ENCODE results near the gene HS3ST3B1. TPM values are rescaled to one million over a fixed set of nuclear protein-coding genes. Genes with fewer than 3 reads are reported as not detected.

Gene HS3ST3B1
- not detected in 2 replicates for total RNA-seq (2014; rRNA removed; shearing (Covaris generic); ENCODE audit: low replicate concordance)

DNA sequence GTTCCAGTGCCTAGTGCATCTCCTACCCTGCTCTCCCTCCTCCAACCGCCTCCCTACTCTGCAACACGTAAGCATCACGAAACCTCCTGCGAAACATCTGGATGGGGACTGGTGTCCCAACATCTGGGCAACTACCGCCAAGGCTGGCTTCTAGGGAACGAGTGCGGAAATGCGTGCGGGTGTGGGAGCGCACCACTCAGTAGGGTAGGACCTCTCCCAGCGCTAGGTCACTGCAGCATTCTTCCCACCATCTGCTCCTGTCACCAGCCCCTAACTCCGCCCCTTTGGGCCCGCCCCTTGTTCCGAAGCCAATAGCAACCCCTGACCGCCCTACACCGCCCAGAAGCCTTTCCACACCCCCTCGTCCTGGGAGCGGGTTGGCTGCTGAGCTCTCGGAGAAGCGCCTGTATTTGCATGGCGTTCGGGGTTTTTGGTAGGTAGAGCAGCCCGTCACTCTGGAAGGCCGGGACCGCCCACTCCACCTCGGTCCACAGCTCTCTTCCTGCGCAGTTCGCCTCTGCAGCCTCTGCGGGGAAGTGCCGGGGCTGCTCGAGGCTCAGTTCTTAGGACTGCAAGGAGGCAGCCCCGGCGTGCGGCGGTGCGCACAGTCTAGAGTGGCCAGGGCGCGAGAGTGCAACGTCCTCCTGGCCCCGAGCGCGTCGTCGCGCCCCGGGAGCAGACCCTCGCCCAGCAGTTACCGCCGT, at the start of gene HS3ST3B1:
HS3ST3B1 (plus strand) TSS at position 507 of the 704 bp plus-strand sequence. CDS start 438 bp downstream, outside the sequence.
- Histone ChIP-seq H3K36me3 (ENCODE audit: insufficient read depth, low read length) (no peaks in the 10 kb centered on the region), H3K27me3 (ENCODE audit: low read length) (no peaks in the 10 kb centered on the region), H3K9ac (ENCODE audit: low read length) (no peak within 1 kb of the TSS), H3K4me3 (ENCODE audit: low read length) (no peak within 1 kb of the TSS), H2AFZ (ENCODE audit: low read length) (no peak within 1 kb of the TSS), H3K9me3 (ENCODE audit: low read length) (no peaks in the 10 kb centered on the region), H4K20me1 (ENCODE audit: insufficient read depth, low read depth, low read length) (no peaks in the 10 kb centered on the region), H3K9me2 (replicated peaks; ENCODE audit: insufficient read depth, low read length) (no peaks in the 10 kb centered on the region), H3K4me1 (ENCODE audit: low read length) (peaks cover 10% of the 10 kb centered on the region), H3K4me2 (ENCODE audit: low read depth, low read length, poor library complexity, severe bottlenecking) (no peak within 1 kb of the TSS), H3K27ac (ENCODE audit: low read length) (no peak within 1 kb of the TSS), H3K79me2 (ENCODE audit: low read length) (no peaks in the 10 kb centered on the region)
- peak; percentile 43 for DNase-seq

DNA sequence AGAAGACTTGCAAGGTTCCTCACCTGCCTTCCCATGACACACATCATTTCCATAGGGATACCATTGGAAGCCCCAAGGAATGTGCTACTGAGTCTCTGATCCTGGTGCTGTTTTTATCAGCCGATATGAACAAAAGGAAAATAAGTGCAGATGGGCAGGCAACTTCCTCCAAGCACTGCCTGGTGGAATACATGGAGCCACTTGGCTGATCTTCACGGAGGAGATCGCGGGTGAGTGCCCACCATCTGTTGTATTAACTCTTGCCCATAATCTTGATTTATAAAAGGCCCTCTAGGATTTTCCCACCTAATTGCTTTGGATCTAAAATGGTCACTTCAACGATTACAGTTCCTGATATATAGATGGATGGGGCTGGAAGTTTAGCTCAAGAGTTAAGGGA, 39.5 kb upstream of the HS3ST3B1 start:
- H3K4me3 ChIP-seq (ENCODE audit: low read length): no peak overlapping the region
- no peak for DNase-seq
- H3K4me2 ChIP-seq (ENCODE audit: low read depth, low read length, poor library complexity, severe bottlenecking): no peak overlapping the region
- H3K9ac ChIP-seq (ENCODE audit: low read length): no peak overlapping the region
- H4K20me1 ChIP-seq (ENCODE audit: insufficient read depth, low read depth, low read length): no peaks in the 10 kb centered on the region
- no peaks in the 10 kb centered on the region for H3K4me1 ChIP-seq (ENCODE audit: low read length)
- no peaks in the 10 kb centered on the region for H3K27me3 ChIP-seq (ENCODE audit: low read length)
- H3K36me3 ChIP-seq (ENCODE audit: insufficient read depth, low read length): no peaks in the 10 kb centered on the region
- no peaks in the 10 kb centered on the region for H3K79me2 ChIP-seq (ENCODE audit: low read length)
- no peak overlapping the region for H3K27ac ChIP-seq (ENCODE audit: low read length)
- no peaks in the 10 kb centered on the region for H3K9me2 ChIP-seq (replicated peaks; ENCODE audit: insufficient read depth, low read length)
- no peaks in the 10 kb centered on the region for H3K9me3 ChIP-seq (ENCODE audit: low read length)
- no peak overlapping the region for H2AFZ ChIP-seq (ENCODE audit: low read length)

DNA sequence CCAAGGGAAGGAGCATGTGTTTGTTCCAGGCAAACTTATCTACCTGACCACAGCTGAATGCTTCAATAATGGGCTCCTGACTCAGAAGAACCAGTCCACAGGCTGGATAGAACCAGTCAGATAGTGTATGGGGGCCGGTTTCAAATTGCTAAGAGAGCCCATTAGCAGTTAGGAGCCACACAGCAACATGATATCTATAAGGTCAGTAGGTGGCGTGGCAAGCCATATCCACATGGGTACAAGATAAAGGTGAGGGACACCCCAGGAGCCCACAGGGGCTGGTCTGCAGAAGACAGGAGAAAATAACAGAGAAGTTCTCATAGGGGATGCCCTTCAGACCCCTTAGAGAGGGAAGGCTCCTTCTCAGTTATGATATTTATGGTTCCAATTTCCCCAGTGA, 32.6 kb upstream of the HS3ST3B1 start:
- no peaks in the 10 kb centered on the region for H3K27me3 ChIP-seq (ENCODE audit: low read length)
- H3K79me2 ChIP-seq (ENCODE audit: low read length): no peaks in the 10 kb centered on the region
- H3K4me1 ChIP-seq (ENCODE audit: low read length): no peaks in the 10 kb centered on the region
- no peak overlapping the region for H3K4me3 ChIP-seq (ENCODE audit: low read length)
- H3K27ac ChIP-seq (ENCODE audit: low read length): no peak overlapping the region
- no peak overlapping the region for H3K9ac ChIP-seq (ENCODE audit: low read length)
- no peak overlapping the region for H2AFZ ChIP-seq (ENCODE audit: low read length)
- DNase-seq: peak; percentile 54
- H3K4me2 ChIP-seq (ENCODE audit: low read depth, low read length, poor library complexity, severe bottlenecking): no peak overlapping the region
- H4K20me1 ChIP-seq (ENCODE audit: insufficient read depth, low read depth, low read length): no peaks in the 10 kb centered on the region
- H3K9me3 ChIP-seq (ENCODE audit: low read length): no peaks in the 10 kb centered on the region
- H3K9me2 ChIP-seq (replicated peaks; ENCODE audit: insufficient read depth, low read length): no peaks in the 10 kb centered on the region
- no peaks in the 10 kb centered on the region for H3K36me3 ChIP-seq (ENCODE audit: insufficient read depth, low read length)

DNA sequence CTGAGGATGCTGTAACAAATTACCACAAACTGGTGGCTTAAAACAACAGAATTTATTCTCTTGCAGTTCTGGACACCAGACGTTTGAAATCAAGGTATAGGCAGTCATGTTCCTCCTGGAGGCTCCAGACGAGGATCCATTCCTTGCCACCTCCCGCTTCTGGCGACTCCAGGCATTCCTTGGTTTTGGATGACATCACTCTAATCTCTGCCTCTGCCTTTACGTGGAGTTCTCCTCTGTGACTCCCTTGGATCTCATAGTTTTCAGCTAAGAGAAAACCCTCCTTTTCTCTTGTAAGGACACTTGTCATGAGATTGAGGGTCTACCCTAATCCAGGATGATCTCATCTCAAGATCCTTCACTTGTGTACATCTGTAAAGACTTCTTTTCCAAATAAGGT, 31.4 kb upstream of the HS3ST3B1 start:
- Histone ChIP-seq H3K79me2 (ENCODE audit: low read length) (no peaks in the 10 kb centered on the region), H3K4me2 (ENCODE audit: low read depth, low read length, poor library complexity, severe bottlenecking) (no peak overlapping the region), H2AFZ (ENCODE audit: low read length) (no peak overlapping the region), H3K9me3 (ENCODE audit: low read length) (no peaks in the 10 kb centered on the region), H3K4me3 (ENCODE audit: low read length) (no peak overlapping the region), H3K27ac (ENCODE audit: low read length) (no peak overlapping the region), H3K36me3 (ENCODE audit: insufficient read depth, low read length) (no peaks in the 10 kb centered on the region), H3K27me3 (ENCODE audit: low read length) (no peaks in the 10 kb centered on the region), H4K20me1 (ENCODE audit: insufficient read depth, low read depth, low read length) (no peaks in the 10 kb centered on the region), H3K9ac (ENCODE audit: low read length) (no peak overlapping the region), H3K9me2 (replicated peaks; ENCODE audit: insufficient read depth, low read length) (no peaks in the 10 kb centered on the region), H3K4me1 (ENCODE audit: low read length) (no peaks in the 10 kb centered on the region)
- no peak for DNase-seq

DNA sequence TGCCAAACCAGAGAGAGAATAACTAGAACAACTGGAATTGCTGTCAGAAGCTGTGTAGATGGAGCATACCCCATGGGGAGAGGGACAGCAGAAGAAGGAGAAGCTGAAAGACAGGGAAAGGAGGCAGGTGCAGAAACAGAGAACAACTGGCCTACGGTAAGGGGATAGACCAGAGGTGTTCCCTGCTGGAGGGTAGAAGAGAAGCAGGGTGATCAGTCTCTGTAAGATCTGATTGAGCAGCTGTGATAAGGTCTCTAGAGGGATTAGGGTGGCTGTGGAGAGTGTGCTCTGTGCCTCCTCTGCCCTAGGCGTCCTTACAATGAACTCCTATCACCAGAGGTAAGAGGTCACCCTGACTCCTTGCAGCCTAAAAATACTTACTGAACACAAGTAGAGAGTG, 30.4 kb upstream of the HS3ST3B1 start:
- no peak for DNase-seq
- no peaks in the 10 kb centered on the region for H4K20me1 ChIP-seq (ENCODE audit: insufficient read depth, low read depth, low read length)
- H2AFZ ChIP-seq (ENCODE audit: low read length): no peak overlapping the region
- H3K9me2 ChIP-seq (replicated peaks; ENCODE audit: insufficient read depth, low read length): no peaks in the 10 kb centered on the region
- H3K36me3 ChIP-seq (ENCODE audit: insufficient read depth, low read length): no peaks in the 10 kb centered on the region
- H3K9me3 ChIP-seq (ENCODE audit: low read length): no peaks in the 10 kb centered on the region
- H3K9ac ChIP-seq (ENCODE audit: low read length): no peak overlapping the region
- H3K27ac ChIP-seq (ENCODE audit: low read length): no peak overlapping the region
- H3K4me2 ChIP-seq (ENCODE audit: low read depth, low read length, poor library complexity, severe bottlenecking): no peak overlapping the region
- H3K4me1 ChIP-seq (ENCODE audit: low read length): no peaks in the 10 kb centered on the region
- no peak overlapping the region for H3K4me3 ChIP-seq (ENCODE audit: low read length)
- no peaks in the 10 kb centered on the region for H3K79me2 ChIP-seq (ENCODE audit: low read length)
- no peaks in the 10 kb centered on the region for H3K27me3 ChIP-seq (ENCODE audit: low read length)

DNA sequence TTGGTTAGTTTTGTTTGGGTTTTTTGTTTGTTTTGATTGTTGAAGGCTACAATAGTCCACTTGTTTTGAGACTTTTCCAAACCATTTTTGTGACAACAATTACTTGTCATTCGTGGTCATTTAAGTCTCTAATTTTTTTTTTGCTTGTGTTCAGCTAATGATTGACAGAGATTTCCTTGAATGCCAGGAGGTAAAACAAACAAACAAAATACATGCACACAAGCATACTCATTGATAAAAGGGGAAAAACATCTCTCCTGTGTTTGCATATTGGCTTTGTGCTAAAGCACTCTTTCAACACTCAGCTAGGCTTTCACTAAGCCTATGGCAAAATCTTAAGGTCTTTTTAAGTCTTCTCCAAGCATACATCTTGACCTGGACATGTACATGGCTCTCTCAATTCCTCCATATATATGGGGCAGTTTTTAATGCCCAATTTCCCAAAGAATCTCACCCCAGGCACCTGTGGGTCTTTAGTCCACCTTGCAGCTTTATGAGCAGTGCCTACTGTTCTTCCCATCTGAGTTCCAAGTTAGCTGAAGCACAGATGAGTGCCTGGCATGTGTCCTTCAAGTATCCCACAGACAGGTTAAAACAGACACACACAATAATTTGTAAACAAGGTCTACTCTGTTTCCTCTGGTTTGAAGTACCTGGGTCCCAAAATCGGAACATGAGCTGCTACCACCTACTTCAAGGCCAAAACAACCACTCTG, 24.2 kb upstream of the HS3ST3B1 start:
- no peaks in the 10 kb centered on the region for H3K9me3 ChIP-seq (ENCODE audit: low read length)
- no peak for DNase-seq
- no peaks in the 10 kb centered on the region for H3K79me2 ChIP-seq (ENCODE audit: low read length)
- H3K27me3 ChIP-seq (ENCODE audit: low read length): no peaks in the 10 kb centered on the region
- H3K9ac ChIP-seq (ENCODE audit: low read length): no peak overlapping the region
- H3K27ac ChIP-seq (ENCODE audit: low read length): no peak overlapping the region
- no peaks in the 10 kb centered on the region for H4K20me1 ChIP-seq (ENCODE audit: insufficient read depth, low read depth, low read length)
- no peaks in the 10 kb centered on the region for H3K4me1 ChIP-seq (ENCODE audit: low read length)
- H3K36me3 ChIP-seq (ENCODE audit: insufficient read depth, low read length): no peaks in the 10 kb centered on the region
- no peak overlapping the region for H2AFZ ChIP-seq (ENCODE audit: low read length)
- no peak overlapping the region for H3K4me2 ChIP-seq (ENCODE audit: low read depth, low read length, poor library complexity, severe bottlenecking)
- H3K4me3 ChIP-seq (ENCODE audit: low read length): no peak overlapping the region
- no peaks in the 10 kb centered on the region for H3K9me2 ChIP-seq (replicated peaks; ENCODE audit: insufficient read depth, low read length)

DNA sequence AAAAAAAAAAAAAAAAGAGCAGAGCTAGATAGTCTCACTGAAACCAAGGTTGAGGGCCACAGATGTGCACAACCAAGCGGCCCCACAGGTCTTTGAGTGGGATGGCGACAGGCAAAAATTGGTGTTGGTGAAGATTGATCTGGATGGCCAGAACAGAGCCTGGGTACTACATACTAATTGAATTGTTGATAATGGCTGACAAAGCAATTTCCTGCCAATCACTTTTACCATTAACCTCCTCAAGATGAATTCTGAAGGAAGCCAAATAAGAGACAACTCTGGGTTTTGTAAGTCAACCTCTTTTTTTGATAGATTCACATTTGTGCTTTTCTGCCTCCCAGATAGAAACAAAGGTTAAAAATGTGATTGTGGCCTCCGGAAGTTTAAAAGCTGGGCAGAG, 19.4 kb upstream of the HS3ST3B1 start:
- Histone ChIP-seq H3K9me3 (ENCODE audit: low read length) (no peaks in the 10 kb centered on the region), H3K9ac (ENCODE audit: low read length) (no peak overlapping the region), H3K36me3 (ENCODE audit: insufficient read depth, low read length) (no peaks in the 10 kb centered on the region), H3K4me3 (ENCODE audit: low read length) (no peak overlapping the region), H3K9me2 (replicated peaks; ENCODE audit: insufficient read depth, low read length) (no peaks in the 10 kb centered on the region), H3K79me2 (ENCODE audit: low read length) (no peaks in the 10 kb centered on the region), H3K4me1 (ENCODE audit: low read length) (no peaks in the 10 kb centered on the region), H3K27ac (ENCODE audit: low read length) (no peak overlapping the region), H3K4me2 (ENCODE audit: low read depth, low read length, poor library complexity, severe bottlenecking) (no peak overlapping the region), H2AFZ (ENCODE audit: low read length) (no peak overlapping the region), H4K20me1 (ENCODE audit: insufficient read depth, low read depth, low read length) (no peaks in the 10 kb centered on the region), H3K27me3 (ENCODE audit: low read length) (no peaks in the 10 kb centered on the region)
- DNase-seq: no peak

DNA sequence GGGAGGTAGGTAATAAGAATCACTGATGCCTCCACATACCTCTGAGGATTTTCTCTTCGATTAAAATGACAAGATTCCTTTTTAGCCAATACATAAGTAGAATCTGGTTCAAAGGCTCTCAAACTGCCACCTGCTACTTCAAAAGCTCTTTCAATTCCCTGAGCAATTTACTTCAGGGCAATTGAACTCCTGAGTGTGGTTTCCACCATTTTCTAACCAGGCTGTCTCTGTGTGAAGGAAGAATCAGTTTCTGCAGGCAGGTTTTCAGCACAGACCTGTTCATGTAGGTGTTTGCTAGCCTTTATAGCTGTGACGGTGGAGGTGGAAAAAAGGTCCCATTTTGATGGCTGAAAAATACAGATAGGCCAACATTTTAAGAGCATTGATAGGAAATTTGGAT, 18.2 kb upstream of the HS3ST3B1 start:
- no peaks in the 10 kb centered on the region for H4K20me1 ChIP-seq (ENCODE audit: insufficient read depth, low read depth, low read length)
- DNase-seq: no peak
- H3K9me2 ChIP-seq (replicated peaks; ENCODE audit: insufficient read depth, low read length): no peaks in the 10 kb centered on the region
- no peak overlapping the region for H3K9ac ChIP-seq (ENCODE audit: low read length)
- H3K27me3 ChIP-seq (ENCODE audit: low read length): no peaks in the 10 kb centered on the region
- H3K4me3 ChIP-seq (ENCODE audit: low read length): no peak overlapping the region
- H3K4me2 ChIP-seq (ENCODE audit: low read depth, low read length, poor library complexity, severe bottlenecking): no peak overlapping the region
- no peaks in the 10 kb centered on the region for H3K4me1 ChIP-seq (ENCODE audit: low read length)
- H3K79me2 ChIP-seq (ENCODE audit: low read length): no peaks in the 10 kb centered on the region
- H2AFZ ChIP-seq (ENCODE audit: low read length): no peak overlapping the region
- H3K36me3 ChIP-seq (ENCODE audit: insufficient read depth, low read length): no peaks in the 10 kb centered on the region
- H3K27ac ChIP-seq (ENCODE audit: low read length): no peak overlapping the region
- no peaks in the 10 kb centered on the region for H3K9me3 ChIP-seq (ENCODE audit: low read length)
